CD4-positive, alpha-beta T cell (primary cell): Measurements from ENCODE around the gene SOSTDC1. TPM values are rescaled to one million over a fixed set of nuclear protein-coding genes. Genes with fewer than 3 reads are reported as not detected.

Experiments
- ATAC-seq: fragments of 200-7000 bp; cut with Tn5 transposase; one replicate; pipeline ENCODE4 v1.10.0; 2022; ENCODE audit warnings: mild to moderate bottlenecking; ENCODE audit not compliant: poor library complexity
- CTCF ChIA-PET: fragments of 350-600 bp; sonication (Branson Sonifier 250); formaldehyde crosslinking; loops from one replicate; lab custom pipeline; 2021; ENCODE audit warnings: antibody characterized with exemption, inconsistent platforms; lab: Charles Lee
- POLR2A ChIA-PET: fragments of 350-600 bp; sonication (Branson Sonifier 250); formaldehyde crosslinking; loops from one replicate; lab custom pipeline; 2021; ENCODE audit warnings: antibody characterized with exemption, inconsistent platforms; lab: Charles Lee
- DNase-seq, 14 experiments: peaks; one replicate each; pipeline ENCODE4 v3.0.0-alpha.2; 2013 to 2020; ENCODE audit warnings: mixed read lengths in 2 of 14
- H3K27ac ChIP-seq, 2 donors: one replicate each; pipeline versions ENCODE4 v1.5.1 to v1.7.0; 2013; ENCODE audit warnings: low read length in 2 of 2, low read depth in 1 of 2, mild to moderate bottlenecking in 1 of 2
- H3K27me3 ChIP-seq, 2 experiments: 1 replicate in 1 of 2; 2 replicates in 1 of 2; pipeline versions ENCODE4 v1.6.1 to v1.7.0; 2013; ENCODE audit warnings: low read length in 2 of 2, control low read depth in 1 of 2, mild to moderate bottlenecking in 1 of 2, moderate library complexity in 1 of 2; ENCODE audit not compliant: insufficient read depth in 2 of 2, control insufficient read depth in 1 of 2
- H3K36me3 ChIP-seq: one replicate; pipeline ENCODE4 v1.6.1; 2013; ENCODE audit warnings: low read length, control low read depth; ENCODE audit not compliant: insufficient read depth
- H3K4me1 ChIP-seq: one replicate; pipeline ENCODE4 v1.6.1; 2013; ENCODE audit warnings: low read length, control low read depth; ENCODE audit not compliant: insufficient read depth
- H3K4me3 ChIP-seq: one replicate; pipeline ENCODE4 v1.5.1; 2013; ENCODE audit warnings: mild to moderate bottlenecking, low read length, moderate library complexity
- H3K9me3 ChIP-seq, 2 experiments: 1 replicate in 1 of 2; 2 replicates in 1 of 2; pipeline versions ENCODE4 v1.6.1 to v1.7.0; 2013; ENCODE audit warnings: low read length in 2 of 2, mild to moderate bottlenecking in 2 of 2, control low read depth in 1 of 2, moderate library complexity in 1 of 2; ENCODE audit not compliant: control insufficient read depth in 1 of 2, insufficient read depth in 1 of 2
- H3K27ac Mint-ChIP-seq: one replicate; pipeline ENCODE4 v1.8.0; 2020; ENCODE audit warnings: mixed read lengths
- H3K27me3 Mint-ChIP-seq: one replicate; pipeline ENCODE4 v1.8.0; 2021; ENCODE audit warnings: mixed read lengths
- H3K36me3 Mint-ChIP-seq: one replicate; pipeline ENCODE4 v1.8.0; 2021; ENCODE audit warnings: low read depth, mixed read lengths
- H3K4me1 Mint-ChIP-seq: one replicate; pipeline ENCODE4 v1.8.0; 2021; ENCODE audit warnings: low read depth, mixed read lengths
- H3K4me3 Mint-ChIP-seq: one replicate; pipeline ENCODE4 v1.8.0; 2020; ENCODE audit warnings: mild to moderate bottlenecking, mixed read lengths
- H3K9me3 Mint-ChIP-seq: one replicate; pipeline ENCODE4 v1.8.0; 2020; ENCODE audit warnings: mixed read lengths
- CTCF ChIP-seq: fragments of 200-600 bp; IDR thresholded peaks from one replicate; pipeline ENCODE4 v1.8.0; 2022; ENCODE audit warnings: antibody characterized with exemption, mild to moderate bottlenecking
- intact Hi-C, 2 experiments: fragments of 100-400 bp; cut with DNase I in 1 of 2; cut with micrococcal nuclease in 1 of 2; formaldehyde crosslinking; loops; one replicate each; pipeline versions ENCODE4 v1.15.1 to v1.9.0; 2023 to 2025; cut with DNase I, micrococcal nuclease
- total RNA-seq, 174 experiments: library from RNA in 2 of 174; stranded (reverse) in 2 of 174; gene quantifications; one replicate each; pipeline ENCODE4 v1.2.3 and lab custom pipeline; 2021 to 2026

Gene SOSTDC1
- total RNA-seq, 2 experiments from 2014 or later = not detected

- ChIA-PET POLR2A (no interaction called here), CTCF (no interaction called here)
- no peak for TF ChIP-seq CTCF
- Histone ChIP-seq H3K4me1 (no peaks in the 10 kb centered on the region), H3K27ac (no peak overlapping the region), H3K27me3 (no peaks in the 10 kb centered on the region), H3K4me3 (no peak overlapping the region), H3K36me3 (no peaks in the 10 kb centered on the region), H3K9me3 (no peaks in the 10 kb centered on the region)
- H3K36me3 Mint-ChIP-seq = no peaks in the 10 kb centered on the region
- intact Hi-C loops = no loop called here
- H3K4me3 Mint-ChIP-seq = no peak overlapping the region
- DNase-seq (no peak), ATAC-seq (no peak)
- H3K27me3 Mint-ChIP-seq = peaks cover 7% of the 10 kb centered on the region
- no peaks in the 10 kb centered on the region for H3K9me3 Mint-ChIP-seq
- no peaks in the 10 kb centered on the region for H3K4me1 Mint-ChIP-seq
- no peak overlapping the region for H3K27ac Mint-ChIP-seq
These were observed 29.6 kb upstream of the SOSTDC1 start for GRCh38 chr7:16494955-16495719.

- intact Hi-C loops = no loop called here
- ChIA-PET POLR2A (no interaction called here), CTCF (no interaction called here)
- Histone ChIP-seq H3K27ac (no peak overlapping the region), H3K4me1 (no peaks in the 10 kb centered on the region), H3K36me3 (no peaks in the 10 kb centered on the region), H3K9me3 (no peaks in the 10 kb centered on the region), H3K4me3 (no peak overlapping the region), H3K27me3 (no peaks in the 10 kb centered on the region)
- peaks cover 7% of the 10 kb centered on the region for H3K27me3 Mint-ChIP-seq
- no peak for ATAC-seq
- no peak for TF ChIP-seq CTCF
- no peaks in the 10 kb centered on the region for H3K4me1 Mint-ChIP-seq
- no peak overlapping the region for H3K27ac Mint-ChIP-seq
- no peak overlapping the region for H3K4me3 Mint-ChIP-seq
- H3K9me3 Mint-ChIP-seq = no peaks in the 10 kb centered on the region
- H3K36me3 Mint-ChIP-seq = no peaks in the 10 kb centered on the region
- DNase-seq = no peak
These were observed 29.0 kb upstream of the SOSTDC1 start for GRCh38 chr7:16494551-16494950.

GRCh38 chr7:16493266-16493665 is 27.7 kb upstream of the SOSTDC1 start:
- H3K4me1 Mint-ChIP-seq = no peaks in the 10 kb centered on the region
- H3K27me3 Mint-ChIP-seq = peaks cover 7% of the 10 kb centered on the region
- no peak overlapping the region for H3K27ac Mint-ChIP-seq
- POLR2A ChIA-PET = no interaction called here
- ATAC-seq (no peak), DNase-seq (no peak)
- no peaks in the 10 kb centered on the region for H3K9me3 Mint-ChIP-seq
- intact Hi-C loops = no loop called here
- Histone ChIP-seq H3K27ac (no peak overlapping the region), H3K9me3 (no peaks in the 10 kb centered on the region), H3K4me1 (no peaks in the 10 kb centered on the region), H3K27me3 (no peaks in the 10 kb centered on the region), H3K36me3 (no peaks in the 10 kb centered on the region), H3K4me3 (no peak overlapping the region)
- CTCF ChIA-PET = no interaction called here
- H3K4me3 Mint-ChIP-seq = no peak overlapping the region
- TF ChIP-seq CTCF = no peak
- no peaks in the 10 kb centered on the region for H3K36me3 Mint-ChIP-seq
